ENCODE results near the gene EXOSC2.

Gene EXOSC2, protein sequence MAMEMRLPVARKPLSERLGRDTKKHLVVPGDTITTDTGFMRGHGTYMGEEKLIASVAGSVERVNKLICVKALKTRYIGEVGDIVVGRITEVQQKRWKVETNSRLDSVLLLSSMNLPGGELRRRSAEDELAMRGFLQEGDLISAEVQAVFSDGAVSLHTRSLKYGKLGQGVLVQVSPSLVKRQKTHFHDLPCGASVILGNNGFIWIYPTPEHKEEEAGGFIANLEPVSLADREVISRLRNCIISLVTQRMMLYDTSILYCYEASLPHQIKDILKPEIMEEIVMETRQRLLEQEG

DNA sequence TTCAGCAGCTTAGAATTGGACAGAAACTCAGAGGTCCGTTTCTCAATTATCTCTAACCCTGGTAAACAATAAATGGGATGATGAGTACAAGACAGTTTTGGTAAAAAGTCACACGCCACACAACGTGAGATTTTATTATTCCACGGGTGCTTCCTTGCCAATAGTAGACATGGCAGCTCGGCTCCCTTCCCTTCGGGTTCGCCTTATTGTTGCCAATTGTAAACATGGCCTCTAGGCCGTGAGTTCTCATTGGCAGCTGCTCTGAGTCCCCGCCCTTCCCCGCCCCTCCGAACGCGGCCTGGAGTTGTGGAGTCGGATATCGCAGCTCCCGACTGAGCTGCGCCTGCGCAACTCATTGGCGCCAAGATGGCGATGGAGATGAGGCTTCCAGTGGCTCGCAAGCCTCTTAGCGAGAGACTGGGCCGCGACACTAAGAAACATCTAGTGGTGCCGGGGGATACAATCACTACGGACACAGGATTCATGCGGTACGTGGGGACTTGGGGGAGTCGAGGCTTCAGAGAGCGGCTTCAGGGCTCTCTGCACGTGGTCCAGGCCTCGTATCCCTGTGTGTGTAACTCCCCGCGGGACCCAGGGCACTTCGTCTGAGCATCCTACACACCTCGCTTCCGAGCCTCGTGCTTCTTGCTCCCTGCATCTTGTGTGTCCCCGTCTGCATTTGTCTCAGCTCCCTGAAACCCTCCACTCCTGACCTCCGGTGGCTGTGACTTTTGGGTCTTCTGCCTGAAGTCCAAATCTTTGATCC is at the start of gene EXOSC2:
Gene EXOSC2, plus strand, starts transcription at position 355 of the 766 bp plus-strand sequence. Its CDS starts 12 bp downstream, at position 367.
- DNase-seq: peak; percentile 98

DNA sequence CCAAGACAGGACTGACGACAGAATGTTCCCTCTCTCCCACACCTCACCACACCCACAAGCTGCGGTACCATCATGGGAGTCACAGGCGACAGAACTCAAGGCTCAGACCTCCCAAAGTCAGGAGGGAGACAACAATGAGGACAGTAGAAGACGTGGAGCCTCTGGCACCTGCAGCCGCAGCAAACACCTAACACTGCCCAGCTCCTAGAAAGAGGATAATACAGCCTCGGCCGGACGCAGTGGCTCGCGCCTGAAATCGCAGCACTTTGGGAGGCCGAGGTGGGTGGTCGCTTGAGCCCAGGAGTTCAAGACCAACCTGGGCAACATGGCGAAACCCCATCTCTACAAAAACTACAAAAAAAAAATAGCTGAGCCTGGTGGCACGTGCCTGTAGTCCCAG is 42.4 kb upstream of the EXOSC2 start:
- DNase-seq: no peak

DNA sequence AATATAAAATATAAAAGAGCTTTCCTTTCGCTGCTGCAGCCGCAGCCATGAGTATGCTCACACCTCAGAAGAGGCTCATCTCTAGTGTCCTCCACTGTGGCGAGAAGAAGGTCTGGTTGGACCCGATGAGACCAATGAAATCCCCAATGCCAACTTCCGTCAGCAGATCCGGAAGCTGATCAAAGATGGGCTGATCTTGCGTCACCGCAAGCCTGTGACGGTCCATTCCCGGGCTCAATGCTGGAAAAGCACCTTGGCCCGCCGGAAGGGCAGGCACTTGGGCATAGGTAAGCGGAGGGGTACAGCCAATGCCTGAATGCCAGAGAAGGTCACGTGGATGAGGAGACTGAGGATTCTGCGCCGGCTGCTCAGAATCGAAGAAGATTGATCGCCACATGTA is 41.8 kb upstream of the EXOSC2 start:
- DNase-seq: no peak

DNA sequence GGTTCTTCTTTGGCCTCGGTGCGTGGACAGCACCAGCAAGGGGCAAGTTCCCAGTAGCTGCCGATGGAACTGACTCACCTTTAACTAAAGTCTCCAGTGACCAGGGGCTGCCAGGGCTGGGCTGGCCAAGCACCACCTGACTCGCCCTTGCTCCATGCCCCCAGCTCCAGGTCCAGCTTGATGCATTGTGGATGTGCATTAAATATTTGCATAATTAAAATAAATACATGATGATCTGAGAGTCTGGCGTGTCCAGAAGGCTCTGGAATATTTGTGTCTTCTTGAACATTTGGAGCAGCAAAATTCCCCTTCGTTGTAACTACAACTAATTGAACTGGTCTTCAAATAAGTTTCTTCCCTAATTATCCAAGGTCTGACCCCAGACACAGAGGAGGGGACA is 38.7 kb upstream of the EXOSC2 start:
- no peak for DNase-seq

DNA sequence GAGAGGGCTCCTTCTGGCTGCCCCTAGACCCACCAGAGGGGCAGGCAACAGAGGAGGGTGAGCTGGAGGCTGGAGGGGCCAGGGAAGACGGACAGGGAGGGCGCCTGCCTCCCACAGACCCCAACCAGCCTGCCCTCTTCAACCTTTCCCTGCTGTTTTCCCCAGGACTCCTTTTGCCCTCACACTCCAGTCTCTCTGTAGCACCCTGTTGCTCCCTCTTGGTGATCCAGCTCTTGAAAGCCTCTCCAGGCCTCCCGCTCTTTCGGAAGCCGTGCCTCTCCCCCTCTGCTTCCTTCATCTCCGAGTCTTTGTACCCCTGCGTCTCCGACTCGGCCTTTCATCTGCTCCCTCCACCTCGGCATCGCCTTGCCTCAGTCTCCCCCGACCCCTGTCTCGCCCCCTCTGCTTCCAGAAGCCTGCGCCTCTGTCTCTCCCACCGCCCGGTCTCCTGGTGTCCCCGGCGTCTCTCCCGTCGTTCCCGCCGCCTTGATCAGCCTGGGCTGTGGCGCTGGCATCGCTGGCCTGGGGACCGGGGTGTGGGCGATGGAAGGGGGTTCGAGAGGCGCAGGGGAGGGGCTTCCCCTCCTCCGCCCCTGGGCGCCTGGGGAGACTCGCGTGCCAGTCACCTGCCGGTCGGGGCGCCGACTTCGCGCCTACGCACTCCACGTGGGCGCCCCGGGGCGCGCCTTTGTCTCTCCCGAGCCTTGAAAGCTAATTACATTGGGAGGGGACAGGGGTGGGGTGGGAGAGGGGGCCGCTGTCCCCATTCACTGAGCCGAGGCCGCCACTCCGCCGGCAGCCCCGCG is 34.5 kb upstream of the EXOSC2 start:
- DNase-seq: no peak

DNA sequence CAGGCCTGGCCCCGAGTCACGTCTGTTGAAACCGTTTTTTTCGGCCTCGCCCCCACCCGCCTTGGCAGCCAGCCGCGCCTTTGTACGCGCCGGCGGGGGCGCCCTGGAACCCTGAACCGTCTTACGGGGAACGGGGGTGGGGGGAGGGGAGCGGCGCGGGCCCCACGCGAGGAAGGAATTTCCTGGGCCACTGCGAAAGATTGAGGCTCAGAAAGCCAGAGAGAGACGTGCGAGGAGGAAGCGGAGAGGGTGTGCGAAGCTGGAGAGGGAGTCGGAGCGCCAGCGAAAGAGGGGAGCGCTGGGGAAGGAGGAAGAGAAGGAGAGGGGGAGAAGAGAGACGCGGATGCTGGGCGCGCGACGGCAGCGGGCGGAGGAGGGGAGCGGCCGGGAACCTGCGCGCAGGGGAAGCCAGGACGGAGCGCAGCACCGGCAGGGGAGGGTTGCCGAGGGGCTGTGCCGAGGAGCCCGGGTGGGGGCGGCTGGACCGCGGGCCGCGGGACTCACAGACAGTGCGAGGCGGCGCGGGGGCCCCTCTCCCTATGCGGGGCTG is 33.8 kb upstream of the EXOSC2 start:
- no peak for DNase-seq

DNA sequence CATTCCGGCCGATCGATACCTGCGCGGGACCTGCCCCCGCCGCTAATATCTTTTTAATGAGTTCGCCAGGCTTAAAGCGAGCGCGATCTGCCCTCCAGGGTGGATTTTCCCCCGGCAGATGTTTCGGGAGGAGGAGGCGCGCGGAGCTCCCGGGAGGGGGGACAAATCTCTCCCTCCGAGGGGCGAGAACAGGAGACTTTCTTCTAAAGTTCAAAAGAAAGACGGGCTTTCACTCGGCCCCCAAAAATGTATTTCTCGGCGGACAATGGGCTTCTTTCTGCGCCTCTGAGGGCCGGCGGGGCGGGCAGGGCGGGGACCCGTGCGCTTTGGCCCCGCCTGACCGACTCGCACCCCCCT is 33.3 kb upstream of the EXOSC2 start:
- no peak for DNase-seq

DNA sequence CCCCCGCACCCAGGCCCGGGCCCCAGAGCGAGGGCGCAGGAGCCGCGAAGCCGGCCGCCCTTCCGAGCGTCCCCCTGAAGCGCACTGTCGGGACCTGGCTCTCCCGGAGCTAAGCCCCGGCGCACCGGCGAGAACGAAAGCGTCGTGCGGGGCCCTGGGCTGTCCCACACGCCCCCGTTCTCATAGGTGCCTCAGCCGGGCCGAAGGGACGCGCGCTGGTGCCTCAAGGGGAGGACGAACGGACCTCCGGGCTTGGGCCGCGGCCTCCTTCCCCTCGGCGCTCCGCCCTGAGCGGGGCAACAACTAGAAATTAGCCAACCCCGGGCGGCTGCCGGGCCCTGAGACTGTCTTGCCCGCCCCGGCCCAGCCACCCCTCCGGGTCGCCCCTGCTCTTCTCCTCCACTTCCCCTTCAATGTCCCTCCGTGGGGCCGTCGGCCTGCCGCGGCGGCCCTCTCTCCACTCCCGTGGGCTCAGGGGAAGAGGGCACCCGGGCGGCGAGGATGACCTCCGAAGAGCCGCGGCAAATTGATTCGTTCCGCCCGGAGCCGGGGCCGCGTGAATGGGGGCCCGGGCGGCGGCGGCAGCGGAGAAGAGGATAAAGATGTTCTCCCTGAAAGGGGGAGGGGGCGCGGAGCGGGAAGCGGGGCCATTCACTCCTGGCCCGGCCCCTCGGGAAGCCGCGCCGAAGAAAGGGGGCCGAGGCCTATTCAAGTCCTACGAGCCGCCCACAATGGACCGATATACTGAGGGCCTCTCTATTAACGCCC is 32.7 kb upstream of the EXOSC2 start:
- no peak for DNase-seq

DNA sequence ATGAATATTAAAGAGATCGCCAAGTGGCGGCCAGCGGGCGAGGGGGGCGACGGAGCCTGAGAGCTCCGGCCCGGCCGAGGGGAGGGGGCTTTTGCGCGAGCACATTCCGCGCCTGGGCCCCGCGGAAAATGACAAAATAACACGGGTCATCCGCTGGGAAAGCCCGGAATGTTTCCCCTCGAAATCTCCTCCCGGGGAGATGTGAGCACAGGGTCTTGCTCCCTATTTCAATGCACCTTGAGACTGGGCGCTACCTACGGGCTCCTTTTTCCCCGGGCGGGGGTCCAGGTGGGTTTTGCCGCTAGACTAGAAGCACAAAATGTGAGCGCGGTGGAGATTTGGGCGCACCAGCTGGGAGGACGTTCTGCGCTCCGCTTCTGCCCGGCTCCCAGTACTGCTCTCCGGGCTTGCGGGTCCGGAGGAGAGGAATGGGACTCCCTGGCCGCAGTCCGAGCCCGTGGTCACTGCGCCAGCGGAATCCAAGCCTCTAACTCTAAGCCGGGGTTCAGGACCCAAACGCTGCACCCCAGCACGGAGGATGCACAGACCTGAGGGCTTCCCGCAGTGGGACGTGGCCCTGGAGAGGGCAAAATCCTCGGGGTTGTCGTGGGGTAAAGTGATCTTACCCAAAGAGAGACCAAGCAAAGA is 32.0 kb upstream of the EXOSC2 start:
- no peak for DNase-seq

DNA sequence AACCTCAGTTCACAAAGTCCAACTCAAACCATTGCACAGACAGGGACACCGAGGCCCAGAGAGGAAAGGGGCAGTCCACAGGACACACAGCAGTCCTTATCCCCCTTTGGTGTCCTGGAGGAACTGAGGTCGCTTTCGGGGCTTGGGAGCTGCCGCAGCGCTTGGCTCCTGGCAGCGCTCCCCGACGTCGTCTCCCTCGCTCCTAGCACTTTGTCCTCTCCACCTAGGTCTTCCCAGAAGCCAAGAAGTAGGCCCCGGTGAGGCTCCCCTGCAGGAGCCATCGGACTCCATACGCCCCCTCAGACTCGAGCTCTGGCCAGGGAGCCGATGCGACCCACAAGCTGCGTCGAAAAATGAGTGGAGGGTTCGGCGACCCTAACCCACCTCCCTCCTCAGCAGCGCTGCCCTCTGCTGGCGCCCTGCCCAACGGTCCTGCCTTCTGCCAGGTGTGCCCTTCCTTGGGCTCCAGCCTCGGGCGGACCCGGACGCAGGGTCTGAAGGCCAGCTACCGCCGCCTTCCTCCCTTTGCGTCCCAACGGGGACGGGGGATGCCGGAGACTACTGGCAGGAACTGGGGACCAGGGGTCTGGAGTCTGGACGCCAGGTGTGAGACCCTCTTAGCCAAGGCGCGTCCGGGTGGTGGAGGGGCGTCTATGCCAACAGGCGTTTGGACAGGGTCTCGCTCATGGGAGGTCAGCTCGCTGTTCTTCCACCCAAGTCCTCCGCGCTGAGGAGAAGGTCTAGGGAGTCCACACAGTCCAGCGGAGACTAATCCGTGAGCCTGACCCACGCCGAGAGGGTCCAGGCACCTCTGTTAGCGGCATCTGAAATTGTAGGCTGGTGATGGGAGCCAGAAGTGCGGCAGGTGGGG is 31.2 kb upstream of the EXOSC2 start:
- no peak for DNase-seq

DNA sequence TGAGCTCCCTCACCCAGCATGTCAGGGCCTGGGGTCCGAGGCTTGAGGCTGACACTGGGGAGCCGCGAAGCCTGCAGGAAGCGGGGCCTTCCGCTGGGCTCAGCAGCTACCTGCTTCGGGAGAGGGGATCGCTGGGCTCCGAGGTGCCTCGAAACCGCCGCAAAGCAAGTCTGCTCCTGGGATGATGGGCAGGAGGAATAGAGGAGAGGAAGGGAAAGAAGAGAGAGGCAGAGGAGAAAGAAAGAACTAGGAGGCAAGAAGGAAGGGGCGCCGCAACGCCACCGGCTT is 30.7 kb upstream of the EXOSC2 start:
- DNase-seq: no peak

DNA sequence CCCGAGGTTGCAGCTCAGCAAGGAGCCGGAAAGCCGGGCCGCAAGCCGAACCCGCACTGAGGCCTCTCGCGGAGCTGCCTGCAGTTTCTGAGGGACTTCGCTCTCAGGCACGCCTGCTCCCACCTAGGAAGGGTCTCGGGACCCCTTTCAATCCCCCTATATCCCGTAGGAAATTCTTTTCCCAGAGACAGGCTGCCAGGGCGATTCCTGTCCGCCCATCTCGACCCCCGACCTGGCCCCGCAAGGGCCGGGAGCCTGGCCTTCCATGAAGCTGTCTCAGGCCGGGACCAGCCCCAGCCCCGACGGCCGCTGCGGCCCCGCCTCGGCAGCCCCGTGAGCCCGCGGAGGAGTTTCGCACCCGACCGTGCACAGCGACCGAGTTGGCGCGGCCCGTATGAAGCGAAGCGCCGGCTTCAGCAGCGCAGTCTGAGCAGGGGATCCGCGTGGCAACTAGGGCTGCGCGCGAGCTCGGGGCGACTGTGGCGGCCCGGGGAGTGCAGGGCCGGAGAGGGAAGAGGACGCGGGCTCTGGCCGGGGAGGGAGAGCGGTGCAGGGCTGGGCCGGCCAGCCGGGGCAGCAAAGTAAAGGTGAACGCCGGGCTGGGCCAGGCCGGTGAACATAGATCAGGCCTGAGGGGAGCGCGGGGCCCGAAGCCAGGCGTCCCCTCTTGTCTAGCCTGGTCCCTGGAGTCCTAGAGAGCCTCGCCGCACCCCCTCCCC is 30.2 kb upstream of the EXOSC2 start:
- peak; percentile 30 for DNase-seq

DNA sequence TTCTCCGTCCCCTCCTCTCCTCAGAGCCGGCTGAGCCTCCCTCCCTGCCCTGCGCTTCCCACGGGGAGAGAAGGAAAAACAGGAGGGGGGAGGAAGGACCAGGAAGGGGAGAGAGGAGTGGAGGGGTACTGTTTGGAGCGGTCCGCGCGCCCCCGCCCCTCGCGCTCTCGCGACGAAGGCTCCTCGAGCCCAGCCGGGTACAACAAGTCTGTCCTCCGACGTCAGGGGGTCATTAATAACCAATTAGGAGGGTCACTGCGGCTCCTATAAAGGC is 29.7 kb upstream of the EXOSC2 start:
- DNase-seq: no peak

DNA sequence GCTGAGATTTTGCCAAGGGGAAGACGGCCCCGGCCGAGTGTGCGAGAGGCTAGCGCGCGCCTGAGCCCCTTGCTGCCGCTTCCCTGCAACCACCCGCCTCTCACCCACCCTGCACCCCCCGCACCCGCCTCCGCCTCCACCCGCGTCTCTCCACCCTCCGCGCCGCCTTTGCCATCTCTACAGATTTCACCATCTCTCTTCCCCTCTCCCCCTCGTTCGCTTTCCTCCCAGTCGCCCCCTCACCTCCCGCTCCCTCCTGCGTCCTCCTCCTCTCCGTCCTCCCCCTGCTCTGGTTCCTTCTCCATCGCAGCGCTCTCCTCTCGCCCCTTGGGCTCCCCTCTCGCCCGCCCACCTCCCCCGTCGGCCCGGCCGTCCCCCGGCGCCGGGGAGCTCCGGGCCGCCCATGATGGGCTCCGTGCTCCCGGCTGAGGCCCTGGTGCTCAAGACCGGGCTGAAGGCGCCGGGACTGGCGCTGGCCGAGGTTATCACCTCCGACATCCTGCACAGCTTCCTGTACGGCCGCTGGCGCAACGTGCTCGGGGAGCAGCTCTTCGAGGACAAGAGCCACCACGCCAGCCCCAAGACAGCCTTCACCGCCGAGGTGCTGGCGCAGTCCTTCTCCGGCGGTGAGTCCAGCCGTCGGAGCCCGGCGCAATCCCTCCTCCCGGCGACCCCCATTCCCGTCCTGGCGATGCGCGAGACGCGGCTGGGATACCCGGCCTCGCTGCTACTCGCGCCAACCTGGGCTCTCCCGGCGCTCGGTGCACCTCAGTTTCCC is 29.1 kb upstream of the EXOSC2 start, which contains the start of gene PRDM12:
Gene PRDM12, plus strand, starts transcription at position 344 of the 778 bp plus-strand sequence. Its CDS starts 60 bp downstream, at position 404.
- DNase-seq: no peak

DNA sequence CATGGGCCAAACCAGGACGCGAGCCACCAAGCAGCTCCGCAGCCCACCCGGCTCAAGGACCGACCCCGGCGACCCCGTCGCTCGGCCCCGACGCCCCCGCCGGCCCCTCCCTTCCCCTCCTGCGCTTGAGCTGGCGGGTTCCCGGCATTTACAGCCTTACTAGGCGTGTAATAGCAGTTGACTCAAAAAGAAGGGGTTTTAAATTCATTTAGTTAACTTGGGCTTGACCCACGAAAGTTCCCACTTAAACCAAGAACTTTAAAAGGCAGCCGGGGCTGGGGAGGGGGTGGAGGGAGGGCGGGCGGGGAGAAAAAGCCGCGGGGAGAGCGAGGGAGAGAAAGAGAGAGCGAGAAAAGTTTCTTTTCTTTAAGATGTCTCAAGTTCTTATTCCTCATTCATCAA is 28.6 kb upstream of the EXOSC2 start:
- DNase-seq: no peak

DNA sequence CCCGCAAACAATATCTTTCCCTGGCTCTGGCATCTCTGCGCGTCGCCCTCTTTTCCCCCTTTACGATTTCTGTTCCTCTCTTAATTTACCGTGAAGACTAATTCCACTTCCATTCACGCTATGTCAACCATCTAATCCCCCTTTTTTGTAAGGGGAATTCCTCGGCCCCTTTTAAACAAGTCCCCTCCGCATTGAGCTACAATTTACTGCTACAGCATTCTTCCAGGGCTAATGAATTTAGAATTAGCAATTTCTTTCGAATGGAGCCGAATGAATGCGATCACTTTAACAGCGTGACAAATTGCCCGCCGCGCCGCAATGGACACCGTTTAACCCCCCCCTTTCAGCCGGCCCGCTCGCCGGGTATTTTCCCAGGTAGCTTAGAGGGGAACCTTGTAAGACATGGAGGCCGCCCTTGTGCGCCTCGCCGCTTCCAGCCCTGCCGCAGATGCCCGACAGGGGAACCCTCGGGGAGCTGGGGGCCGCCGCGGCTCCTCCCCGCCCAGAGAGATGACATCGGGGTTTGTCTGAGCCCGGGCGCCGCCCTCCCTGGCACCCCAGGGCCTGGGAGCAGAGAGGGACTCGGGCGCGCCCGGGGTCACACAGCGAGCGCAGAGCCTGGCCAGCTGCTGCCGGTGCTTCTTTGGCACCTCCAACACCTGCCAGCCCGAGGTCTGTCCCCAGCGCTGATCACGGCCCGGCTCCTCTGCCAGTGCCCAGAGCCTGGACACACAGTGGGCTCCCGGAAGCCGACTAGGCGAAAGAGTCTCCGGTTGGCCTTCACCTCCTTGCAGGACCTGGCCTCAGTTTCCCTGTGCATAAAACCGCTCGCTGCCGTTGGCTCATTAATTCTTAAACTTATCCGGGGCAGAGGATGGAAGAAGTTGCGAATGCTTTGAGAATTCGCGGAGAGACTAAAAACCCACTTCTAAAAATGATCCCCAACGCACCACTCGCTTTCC is 27.9 kb upstream of the EXOSC2 start:
- no peak for DNase-seq

DNA sequence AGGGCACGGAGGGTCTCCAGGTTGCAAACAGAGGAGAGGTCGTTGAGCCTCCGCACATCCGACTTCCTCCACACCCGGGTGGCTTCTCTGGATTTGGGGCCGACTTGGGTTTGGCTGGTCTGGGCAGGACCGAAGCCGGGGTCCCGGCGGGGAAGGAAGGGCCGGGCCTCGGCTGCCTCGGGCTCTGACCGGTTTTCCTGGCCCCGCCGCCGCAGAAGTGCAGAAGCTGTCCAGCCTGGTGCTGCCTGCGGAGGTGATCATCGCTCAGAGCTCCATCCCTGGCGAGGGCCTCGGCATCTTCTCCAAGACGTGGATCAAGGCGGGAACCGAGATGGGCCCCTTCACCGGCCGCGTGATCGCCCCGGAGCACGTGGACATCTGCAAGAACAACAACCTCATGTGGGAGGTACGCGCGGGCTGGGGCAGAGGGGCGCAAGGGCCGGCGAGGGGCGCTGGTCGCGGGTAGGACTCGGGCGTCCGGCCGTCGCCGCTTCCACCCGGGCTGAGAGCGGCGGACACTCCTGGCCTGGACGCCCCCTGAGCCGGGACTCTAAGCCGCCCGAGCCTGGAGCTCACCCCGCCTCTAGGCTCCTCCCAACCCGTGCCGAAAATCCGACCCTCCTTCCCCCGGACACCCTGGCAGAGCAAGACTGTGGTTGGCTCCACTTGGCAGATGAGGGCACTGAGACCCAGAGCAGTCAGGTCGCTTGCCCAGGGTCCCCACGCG is 27.0 kb upstream of the EXOSC2 start:
- no peak for DNase-seq

DNA sequence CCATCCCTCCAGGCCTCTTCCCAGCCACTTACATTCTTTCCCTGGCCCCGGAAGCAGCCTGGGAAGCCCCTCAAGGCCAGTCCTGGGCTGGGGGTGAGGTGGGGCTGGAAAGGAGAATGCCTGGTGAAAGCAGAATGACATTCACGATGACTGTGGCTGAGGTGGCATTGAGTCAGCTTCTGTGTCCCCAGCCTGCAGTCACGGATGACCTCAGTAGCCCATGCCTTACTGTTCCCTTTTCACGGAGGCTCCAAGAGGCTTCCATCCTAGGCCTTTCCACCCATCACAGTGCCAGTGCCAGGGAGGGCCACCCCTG is 26.5 kb upstream of the EXOSC2 start:
- no peak for DNase-seq
